ENCODE data around the gene SLC23A2.

- TF ChIP-seq POLR2A (IDR thresholded peaks at IDR 0.05) (no peak), CTCF (IDR thresholded peaks at IDR 0.05) (no peak), POLR2AphosphoS5 (IDR thresholded peaks at IDR 0.05) (no peak)
These were observed 43.4 kb downstream of the SLC23A2 start for GRCh38 chr20:4957939-4958362.

Data from prostate gland (tissue), 2 donors.